Activated CD8-positive, alpha-beta memory T cell treated with anti-CD3 and anti-CD28 coated beads, Interleukin-2, amount 50 U/mL, for 4 hours (primary cell): ENCODE data around the gene MCM5.
A peak's percentile ranks its signal among the peaks of the same experiment; 100 is the strongest.
"Not testable (repeated sequence)": the region's sequence is repeated elsewhere in the genome, so short reads cannot be mapped to it uniquely, and the experiment has no call there.

Experiments
- DNase-seq: peaks from one replicate; pipeline ENCODE4 v3.0.0-alpha.2; 2020

Gene MCM5

DNA sequence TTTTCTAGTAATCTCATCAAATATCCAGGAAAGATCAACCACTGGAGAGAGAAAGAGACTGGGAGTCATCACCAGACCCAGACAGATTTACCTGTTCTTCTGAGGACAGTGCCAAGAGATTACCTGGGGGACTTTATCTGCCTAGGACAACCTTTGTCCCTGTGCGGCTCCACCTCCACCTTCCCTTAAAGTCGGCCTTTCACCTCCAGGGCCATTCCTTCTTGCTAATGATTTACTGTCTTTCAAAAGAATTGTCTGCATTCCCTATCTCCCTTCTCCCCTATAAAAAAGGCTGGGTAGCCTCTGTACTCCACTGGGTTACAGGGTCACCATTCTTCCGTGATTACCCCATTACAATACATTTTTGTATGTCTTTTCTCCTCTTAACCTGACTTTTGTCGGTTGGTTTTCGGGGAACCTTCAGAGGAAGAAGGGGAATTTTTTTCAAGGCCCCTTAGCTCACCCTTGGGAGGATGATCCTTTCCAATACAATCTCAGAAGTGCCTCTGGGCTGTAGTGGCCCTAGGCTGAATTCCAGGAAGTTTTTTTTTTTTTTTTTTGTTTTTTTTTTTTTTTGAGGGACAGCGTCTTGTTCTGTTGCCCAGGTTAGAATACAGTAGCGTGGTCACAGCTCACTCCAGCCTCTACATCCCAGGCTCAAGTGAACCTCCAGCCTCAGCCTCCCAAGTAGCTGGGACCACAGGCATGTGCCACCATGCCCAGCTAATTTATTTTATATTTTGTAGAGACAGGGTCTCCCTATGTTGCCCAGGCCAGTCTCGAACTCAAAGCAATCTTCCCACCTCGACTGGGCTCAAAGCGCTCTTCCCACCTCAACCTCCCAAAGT lies 20.6 kb upstream of the MCM5 start:
- DNase-seq: no peak

- no peak for DNase-seq
Measured at GRCh38 chr22:35380013-35380412, 19.9 kb upstream of the MCM5 start.

- DNase-seq: peak; percentile 39
Measured at GRCh38 chr22:35380537-35381423, 19.2 kb upstream of the MCM5 start, which contains the start of gene HMOX1. HMOX1 (plus strand) TSS chr22:35381096; CDS start chr22:35381174, 78 bp downstream.

DNA sequence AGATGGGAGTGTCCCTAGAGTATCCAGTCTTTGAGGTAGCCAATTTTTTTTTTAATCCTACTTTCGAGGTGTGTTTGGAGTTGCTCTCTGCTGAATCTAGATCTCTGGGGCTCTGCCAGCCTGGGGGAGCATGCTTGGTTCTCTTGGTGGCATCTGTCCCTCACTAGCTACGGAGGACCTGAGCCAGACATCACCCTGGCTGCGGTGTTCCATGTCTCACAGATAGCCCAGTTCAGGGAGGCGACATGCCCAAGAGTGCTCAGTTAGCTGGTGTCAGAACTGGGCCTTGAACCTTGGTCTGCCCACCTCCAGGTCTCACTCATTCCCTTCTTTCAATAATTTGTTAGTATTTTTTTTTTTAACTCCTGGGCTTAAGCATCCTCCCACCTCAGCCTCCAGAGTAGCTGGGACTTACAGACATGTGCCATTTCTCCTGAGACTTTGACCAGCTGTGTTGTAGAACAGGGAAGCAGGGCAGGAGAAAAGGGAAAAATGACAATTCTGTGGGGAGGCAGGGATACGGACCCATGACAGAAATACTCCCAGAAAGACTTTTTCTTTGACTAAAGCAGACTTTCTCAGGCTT lies 18.4 kb upstream of the MCM5 start:
- DNase-seq: no peak

GRCh38 chr22:35383679-35384071 lies 16.3 kb upstream of the MCM5 start:
- DNase-seq: no peak

DNA sequence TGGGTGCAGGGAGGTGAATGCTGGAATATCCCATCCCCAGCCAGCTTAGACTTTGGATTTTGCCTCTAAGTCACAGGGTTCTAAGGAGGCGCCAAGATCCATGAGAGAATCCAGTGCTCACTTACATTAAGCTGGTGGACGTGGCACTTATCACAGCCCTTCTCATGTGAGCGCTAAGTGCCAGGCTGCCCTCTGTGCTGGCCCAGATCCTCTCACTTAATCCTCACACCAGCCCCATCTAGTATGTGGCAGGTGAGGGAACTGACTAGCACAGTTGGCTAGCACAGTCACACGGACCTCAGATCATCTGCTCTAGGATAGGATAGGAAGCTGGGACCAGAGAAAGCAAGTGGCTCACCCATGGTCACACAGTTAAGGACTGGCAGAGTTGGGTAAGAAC lies 15.4 kb upstream of the MCM5 start:
- no peak for DNase-seq

DNA sequence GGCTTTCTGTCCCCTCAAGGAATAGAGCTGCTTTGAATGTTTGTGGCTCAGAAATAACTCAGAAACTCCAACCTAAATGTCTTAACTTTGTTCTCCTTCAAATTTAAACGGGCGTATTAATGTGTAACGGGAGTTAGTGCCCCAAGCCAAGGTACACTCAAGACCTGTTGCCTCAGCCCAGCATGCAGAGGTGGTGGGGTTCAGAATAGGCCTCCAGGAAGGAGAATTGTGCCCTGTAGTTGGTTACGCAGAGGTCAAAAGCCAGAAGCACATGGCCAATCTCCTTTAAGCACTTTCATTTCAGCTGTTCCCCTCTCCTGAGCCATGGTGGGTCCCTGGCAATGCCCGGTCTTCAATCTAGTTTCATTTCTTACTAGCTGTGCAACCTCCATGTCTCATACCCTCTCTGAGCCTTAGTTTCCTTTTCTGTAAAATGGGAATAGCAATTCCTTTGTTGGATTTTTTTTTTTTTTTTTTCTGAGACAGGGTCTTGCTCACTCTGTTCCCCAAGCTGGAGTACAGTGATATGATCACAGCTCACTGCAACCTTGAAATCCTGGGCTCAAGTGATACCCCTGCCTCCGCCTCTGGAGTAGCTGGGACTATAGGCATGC lies 14.9 kb upstream of the MCM5 start:
- no peak for DNase-seq

DNA sequence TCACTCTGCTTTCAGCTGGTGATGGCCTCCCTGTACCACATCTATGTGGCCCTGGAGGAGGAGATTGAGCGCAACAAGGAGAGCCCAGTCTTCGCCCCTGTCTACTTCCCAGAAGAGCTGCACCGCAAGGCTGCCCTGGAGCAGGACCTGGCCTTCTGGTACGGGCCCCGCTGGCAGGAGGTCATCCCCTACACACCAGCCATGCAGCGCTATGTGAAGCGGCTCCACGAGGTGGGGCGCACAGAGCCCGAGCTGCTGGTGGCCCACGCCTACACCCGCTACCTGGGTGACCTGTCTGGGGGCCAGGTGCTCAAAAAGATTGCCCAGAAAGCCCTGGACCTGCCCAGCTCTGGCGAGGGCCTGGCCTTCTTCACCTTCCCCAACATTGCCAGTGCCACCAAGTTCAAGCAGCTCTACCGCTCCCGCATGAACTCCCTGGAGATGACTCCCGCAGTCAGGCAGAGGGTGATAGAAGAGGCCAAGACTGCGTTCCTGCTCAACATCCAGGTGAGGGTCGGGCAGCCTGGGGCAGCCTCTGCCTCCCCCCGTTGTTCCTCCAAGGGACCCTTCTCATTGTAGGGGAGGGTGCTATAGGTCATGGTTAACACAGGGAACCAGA lies 13.2 kb upstream of the MCM5 start:
- no peak for DNase-seq

DNA sequence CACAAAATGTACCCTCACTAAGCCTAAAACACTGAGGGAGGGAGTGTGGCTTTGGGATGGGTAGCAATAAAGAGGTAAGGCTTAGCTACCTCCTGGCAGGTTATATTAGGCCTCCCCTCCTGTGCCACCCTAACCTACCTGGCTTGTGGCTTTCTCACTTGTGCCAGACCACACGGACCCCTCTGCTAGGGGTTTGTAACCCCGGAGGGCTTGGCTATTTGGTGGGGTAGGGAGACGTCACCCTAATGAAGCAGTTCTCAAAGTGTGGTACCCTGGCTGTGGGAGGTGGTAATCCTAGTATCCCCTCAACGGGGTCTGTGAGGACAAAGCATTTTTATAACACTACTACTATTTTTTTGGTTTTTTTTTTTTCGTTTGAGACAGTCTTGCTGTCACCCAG lies 9.0 kb upstream of the MCM5 start:
- no peak for DNase-seq

DNA sequence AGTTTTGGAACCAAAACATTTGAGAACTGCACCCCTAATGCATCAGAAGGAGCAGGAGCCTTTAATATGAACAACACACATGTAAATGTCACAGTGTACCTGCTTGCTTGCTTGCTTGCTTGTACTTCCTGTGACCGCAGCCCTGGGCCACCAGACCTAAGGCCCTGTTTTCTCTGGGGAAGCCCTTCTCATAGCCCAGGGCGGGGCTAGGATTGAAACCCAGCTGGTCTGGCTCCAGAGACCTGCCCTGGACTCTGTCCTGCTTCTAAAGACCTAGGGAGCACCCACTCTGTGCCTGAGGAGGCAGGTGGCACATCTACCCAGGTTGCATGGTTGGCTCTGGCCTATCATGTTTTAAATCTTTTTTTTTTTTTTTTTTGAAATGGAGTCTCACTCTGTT lies 7.6 kb upstream of the MCM5 start:
- no peak for DNase-seq

DNA sequence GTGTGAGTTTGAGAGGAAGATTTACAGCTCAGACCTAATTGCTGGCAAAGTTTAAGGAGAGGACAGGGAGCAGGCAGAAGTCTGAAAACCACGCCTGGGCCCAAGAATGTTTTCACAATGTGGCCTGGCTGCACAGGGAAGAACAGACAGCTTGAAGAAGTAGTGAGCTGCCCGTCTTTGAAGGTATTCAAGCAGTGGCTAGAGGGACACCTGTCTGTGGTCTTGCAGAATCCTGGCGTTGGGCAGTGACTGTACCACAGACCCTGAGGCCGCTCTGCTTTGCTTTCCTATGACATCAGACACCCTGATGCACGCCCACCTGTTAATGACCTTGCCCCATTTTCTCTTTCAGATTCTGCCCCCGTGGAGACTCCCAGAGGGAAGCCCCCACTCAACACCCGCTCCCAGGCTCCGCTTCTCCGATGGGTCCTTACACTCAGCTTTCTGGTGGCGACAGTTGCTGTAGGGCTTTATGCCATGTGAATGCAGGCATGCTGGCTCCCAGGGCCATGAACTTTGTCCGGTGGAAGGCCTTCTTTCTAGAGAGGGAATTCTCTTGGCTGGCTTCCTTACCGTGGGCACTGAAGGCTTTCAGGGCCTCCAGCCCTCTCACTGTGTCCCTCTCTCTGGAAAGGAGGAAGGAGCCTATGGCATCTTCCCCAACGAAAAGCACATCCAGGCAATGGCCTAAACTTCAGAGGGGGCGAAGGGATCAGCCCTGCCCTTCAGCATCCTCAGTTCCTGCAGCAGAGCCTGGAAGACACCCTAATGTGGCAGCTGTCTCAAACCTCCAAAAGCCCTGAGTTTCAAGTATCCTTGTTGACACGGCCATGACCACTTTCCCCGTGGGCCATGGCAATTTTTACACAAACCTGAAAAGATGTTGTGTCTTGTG lies 6.6 kb upstream of the MCM5 start:
- DNase-seq: no peak

GRCh38 chr22:35394011-35394312 lies 6.0 kb upstream of the MCM5 start:
- no peak for DNase-seq

GRCh38 chr22:35394810-35395563 lies 5.0 kb upstream of the MCM5 start:
- DNase-seq: no peak

DNA sequence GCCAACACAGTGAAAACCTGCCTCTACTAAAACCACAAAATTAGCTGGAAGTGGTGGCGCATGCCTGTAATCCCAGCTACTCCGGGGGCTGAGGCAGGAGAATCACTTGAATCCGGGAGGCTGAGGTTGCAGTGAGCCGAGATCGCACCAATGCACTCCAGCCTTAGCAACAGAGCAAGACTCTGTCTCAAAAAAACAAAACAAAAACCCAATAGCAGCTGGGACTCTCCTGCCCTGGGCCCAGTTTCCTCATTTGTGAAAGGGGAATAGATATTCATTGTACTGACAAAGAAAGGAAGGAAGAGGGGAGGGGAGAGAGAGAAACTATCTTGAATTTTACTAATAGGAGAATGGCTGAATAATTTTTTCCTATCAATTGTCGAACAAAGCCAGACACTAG lies 3.3 kb upstream of the MCM5 start:
- not testable (repeated sequence) for DNase-seq

GRCh38 chr22:35397095-35397904 lies 2.6 kb upstream of the MCM5 start:
- no peak for DNase-seq

- no peak for DNase-seq
Measured at GRCh38 chr22:35398591-35398973, 1.4 kb upstream of the MCM5 start.

DNA sequence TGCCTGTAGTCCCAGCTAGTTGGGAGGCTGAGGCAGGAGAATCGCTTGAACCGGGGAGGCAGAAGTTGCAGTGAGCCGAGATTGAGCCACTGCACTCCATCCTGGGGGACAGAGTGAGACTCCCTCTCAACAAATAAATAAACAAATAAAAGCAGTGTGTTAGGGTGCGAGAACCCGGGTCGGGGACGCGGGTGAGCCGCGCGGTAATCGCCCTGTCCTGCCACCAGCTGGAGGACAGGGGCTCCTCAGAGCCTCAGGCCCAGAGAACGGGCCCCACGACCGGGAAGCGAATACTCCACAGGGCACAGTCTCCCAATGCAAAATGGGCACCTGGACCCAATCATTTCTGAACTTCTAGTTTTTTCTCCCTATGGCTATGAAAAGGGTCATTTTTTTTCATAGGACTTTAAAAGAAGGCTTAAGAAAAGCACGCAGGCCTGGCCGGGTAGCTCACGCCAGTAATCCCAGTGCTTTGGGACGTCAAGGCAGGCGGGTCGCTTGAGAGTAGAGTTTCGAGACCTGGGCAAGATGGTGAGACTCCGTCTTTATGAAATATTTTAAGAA lies 744 bp upstream of the MCM5 start:
- DNase-seq: no peak

GRCh38 chr22:35400501-35400790 lies 506 bp downstream of the MCM5 start:
- no peak for DNase-seq

DNA sequence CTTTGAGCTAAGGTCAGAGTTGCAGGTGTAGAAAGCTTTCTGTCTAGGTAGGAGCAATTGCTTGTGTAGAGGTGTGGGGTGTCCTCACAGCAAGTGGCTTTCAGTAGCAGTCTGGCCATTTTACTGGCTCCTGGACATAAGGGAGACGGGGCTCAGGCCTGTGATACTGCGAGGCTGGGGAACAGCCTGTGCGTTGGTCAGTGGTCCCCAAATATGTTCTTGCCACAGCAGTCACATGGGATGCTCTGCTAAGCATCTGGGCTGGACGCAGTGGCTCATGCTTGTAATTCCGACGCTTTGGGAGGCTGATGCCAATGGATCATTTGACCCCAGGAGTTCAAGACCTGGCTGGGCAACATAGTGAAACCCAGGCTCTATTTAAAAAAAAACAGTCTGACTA lies 1.9 kb downstream of the MCM5 start:
- no peak for DNase-seq

DNA sequence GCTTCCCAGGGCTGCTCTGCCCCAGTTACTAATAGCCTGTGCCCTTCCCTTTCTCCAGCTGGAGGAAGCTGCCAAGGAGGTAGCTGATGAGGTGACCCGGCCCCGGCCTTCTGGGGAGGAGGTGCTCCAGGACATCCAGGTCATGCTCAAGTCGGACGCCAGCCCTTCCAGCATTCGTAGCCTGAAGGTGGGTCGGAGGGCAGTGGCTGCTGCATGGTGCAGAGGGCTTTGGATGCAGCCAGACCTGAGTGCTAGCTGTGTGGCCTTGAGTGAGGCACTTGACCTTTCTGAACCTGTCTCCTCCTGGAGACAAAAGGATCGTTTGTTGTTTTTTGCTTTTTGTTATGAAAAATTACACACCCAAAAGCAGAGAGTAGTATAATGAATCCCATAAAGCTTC lies 3.4 kb downstream of the MCM5 start:
- no peak for DNase-seq
